Stimulated activated CD4-positive, alpha-beta T cell treated with anti-CD3 and anti-CD28 coated beads, Interleukin-12 subunit alpha, Interleukin-12 subunit beta, amount 100 ng/mL, for 4 hours (primary cell): ENCODE data around the gene ITPR3.

Source experiments
- DNase-seq: peaks from one replicate; pipeline ENCODE4 v3.0.0-alpha.2; 2020

The ITPR3 gene

DNA sequence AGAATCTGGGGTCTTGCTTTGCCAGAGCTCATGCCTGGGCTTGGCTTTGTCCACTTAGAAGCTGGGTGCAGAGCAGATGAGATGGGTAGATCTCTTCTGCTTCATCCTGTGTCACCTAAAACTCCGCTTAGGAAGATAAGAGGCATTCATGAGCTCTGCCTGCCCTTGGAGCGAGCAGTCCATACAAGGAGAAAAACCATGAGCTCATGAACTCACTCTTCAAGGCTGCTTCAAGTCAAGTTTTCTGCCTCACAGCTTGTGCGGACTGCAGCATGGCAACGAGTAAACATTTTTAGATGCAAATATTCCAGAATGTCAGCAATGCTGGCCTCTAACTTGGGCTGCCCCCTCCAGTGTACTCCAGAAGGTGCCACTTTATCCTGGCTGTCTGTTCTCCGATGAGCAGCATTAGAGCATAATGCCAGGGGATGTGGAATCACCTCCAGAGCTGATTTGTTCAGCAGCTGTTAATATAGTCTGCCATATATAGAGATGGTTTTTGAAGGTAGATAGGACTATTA, 101.0 kb downstream of the ITPR3 start:
- no peak for DNase-seq

DNA sequence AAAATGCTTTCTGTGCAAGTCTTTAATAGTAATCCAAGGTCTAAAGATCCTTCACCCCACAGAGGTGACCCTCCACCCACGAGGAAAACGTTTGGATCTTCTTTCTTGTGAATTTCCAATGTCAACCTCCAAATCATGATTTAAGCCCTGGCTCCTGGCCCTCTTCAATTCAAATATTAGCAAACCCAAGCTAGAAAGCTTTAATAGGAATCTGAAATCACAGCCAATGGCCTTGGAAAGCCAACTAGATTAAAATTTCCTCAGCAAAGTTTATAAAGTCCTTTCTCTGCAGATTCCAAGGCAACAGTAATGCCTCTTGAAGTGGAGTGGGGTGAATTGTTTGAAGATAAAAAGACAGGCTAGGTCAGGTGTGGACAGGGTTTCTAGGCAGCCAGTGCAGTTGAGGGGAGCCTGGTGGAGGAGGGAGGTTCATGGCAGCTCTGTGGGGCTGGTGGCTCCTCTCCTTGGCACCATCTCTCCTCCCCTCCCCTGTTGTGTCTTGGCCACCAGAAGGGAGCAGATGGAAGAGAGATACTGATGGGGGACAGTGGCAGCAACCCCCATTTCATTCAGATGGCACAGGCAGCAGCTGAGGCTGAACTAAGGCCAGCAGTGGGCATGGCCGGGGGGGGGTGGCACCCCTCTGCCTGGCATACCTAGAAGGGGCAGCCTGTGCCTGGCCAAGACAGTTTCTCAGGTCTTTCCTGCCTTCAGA, 102.4 kb downstream of the ITPR3 start:
- no peak for DNase-seq

DNA sequence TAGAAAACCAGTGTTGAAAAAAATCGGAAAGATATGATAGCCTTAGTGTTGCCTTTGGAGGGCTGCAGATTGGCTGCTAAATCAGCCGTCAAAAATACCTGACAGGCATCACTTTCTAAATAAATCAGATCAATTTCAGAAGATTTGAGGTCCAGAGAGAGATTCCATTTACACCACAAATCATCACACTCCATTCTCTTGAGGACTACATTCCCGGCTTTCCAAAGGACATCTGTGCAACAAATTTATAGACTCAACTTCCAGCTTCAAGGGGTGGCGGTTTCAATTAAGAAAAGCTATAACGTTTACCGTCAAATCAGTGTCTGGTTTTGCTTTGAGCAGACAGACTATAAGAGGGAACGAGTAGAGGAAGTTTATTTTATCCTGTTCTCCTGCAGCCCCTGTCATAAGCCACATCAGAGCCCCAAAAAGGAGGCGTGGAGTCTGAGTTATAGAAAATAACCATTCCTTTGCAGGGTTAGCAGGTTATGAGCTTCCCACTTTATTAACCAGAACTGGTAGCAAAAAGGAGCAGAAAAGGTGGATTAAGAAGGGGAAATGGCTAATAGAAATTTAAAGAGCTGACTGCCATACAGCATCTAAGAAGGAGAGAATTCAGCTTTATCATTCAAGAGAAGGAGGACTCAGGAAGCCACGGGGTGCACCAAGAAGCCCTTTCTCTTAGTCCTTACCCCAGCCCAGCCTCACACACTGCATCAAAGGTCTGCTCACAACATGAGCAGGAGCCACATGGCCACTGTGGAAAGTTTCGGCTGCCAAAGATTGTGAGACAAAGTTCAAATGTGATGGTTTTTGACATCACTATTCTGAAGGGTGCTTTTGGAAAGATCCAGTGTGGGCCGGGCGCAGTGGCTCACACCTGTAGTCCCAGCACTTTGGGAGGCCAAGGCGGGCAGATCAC, 103.2 kb downstream of the ITPR3 start:
- no peak for DNase-seq

DNA sequence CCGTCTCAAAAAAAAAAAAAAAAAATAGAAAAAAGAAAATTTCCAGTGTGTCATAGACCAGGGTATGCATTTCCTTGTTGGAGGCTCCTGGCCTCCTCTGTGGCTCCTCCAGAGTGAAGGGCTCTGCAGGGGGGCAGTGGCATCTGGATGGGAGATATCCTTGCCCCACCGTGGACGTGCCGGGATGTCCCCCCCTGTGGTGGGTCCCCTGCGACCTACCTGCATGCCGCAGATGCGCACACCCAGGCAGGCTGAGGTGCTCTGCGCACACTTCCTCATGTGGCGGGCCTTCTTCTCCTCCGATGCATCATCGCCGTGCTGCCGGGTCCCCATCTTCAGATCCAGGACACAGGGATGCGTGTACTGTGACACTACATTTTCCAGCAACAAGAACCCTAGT, 104.1 kb downstream of the ITPR3 start:
- DNase-seq: no peak

DNA sequence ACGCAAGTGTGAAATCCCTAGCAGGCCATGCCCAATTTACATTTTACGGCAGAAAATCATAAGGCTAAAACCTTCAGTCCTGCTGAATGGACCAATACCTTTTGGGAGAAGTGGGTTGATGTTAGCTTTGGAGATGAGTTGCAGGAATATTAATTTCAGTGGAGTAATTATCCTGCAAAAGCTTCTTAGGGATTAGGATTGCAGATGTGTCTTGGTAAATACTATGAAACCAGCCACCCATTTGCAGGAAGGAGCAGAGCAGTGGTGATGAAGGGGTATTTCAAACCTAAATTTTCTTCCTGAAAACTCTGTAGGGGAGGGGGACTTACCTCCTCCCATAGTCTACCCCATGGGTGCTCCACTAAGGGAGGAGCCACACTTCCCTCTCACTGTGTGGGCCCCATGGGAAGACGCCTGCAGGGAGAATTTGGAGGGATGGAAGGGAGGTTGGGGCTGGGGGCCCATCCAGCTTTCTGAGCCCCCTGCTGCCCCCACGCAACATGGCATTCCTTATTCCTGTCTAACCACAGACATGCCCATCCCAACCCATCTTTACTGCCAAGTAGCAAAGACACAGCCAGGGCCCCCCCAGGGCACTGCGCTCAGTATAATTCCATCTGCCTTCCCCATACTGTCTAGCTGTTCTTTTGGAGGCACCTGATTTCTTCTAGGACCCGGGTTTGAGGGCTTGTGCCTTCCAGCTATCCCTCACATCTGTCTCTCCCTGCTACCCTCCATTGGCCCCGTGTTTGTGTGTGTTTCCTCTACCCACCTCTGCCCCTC, 105.0 kb downstream of the ITPR3 start:
- no peak for DNase-seq

DNA sequence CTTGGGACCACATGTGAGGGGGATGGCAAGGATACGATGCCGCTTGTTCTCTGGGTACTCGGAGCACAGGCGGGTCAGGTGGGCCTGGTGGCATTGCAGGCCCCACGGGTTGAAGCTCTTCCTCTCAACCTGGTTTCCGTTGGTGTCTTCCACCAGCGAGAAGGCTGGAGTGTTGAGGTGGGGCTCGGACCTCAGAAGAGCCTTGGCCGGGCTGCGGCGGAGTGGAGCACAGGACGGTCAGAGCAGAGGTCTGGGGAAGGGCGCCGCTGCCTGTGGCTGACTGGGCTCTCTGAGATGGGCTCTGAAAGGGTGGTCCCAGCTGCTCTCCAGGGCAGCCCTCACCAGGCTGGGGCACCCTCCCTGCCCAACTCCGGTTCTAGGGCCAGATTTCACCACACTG, 105.6 kb downstream of the ITPR3 start:
- no peak for DNase-seq

DNA sequence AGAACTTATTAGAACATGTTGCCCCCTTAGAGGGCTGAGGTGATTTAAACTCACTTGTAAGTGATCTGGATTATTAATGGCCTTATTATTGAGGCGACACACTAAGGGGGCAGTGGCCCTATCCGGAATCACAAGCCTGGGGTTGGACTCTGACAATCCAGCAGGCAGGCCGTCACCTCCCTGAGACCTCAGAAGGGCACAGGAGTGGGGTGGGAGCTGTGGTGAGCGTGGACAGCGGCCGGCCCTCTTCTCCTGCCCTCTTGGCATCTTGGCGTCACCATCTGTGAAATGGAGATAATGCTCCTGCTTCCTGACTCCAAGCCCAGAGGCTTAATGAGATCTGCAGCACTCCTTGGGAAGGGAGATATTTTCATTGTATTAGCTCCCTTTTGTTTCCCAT, 106.0 kb downstream of the ITPR3 start:
- no peak for DNase-seq

DNA sequence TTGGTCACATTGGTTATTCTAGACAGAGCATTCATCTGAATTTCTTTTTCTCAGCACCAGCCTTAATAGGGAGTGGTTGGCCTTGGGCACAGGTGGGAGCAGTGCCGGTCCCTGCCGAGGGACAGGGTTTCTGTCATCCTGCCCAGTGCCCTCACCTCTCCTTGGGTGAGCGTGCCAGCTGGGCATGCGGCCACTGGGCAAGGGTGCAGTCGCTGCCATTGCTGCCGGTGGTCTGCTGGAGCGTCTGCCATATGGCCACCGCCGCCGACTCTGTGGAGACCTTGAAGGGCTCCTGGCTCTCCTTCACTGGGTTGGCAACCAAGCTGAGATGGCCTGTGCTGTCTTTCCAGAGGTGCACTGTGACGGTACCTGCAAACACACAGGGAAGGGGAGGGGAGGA, 106.8 kb downstream of the ITPR3 start:
- DNase-seq: no peak

DNA sequence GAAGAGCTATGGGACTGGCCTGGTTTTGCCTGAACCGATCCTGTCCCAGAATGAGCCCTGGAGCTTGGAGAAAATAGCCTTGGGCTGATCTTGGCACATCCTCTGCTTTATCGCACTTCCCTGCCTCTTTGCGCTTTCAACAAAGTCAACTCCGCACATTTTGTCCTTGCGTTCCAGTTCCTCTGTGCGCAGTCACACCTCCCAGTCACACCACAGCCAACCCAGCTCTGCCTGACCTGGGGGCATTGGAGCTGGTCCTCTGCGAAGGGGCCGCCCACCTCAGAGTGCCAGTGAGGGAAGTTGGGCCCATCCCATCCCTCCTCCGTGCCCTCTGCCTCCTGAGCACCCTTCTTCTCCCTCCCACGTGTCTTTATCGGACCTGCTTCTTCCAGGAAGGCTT, 107.3 kb downstream of the ITPR3 start:
- no peak for DNase-seq

DNA sequence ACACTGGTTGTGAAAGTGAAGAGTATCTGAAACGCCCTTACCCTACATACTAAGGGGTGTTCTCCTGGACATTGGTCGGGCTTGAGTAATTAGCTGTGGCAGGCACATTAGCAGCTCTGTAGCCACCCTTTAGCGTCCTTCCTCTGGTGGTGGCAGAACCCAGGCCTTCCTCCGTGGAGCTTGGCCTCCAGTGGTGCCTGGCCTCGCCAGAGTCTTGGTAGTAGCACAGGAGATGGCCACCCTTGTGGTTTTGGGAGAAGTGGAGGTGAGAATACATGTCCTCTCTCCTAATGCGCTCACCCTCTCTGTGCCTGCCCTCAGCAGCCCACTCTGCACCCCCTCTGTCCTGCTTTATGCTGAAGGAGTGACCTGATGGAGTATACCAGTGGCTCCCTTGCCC, 107.9 kb downstream of the ITPR3 start:
- no peak for DNase-seq

DNA sequence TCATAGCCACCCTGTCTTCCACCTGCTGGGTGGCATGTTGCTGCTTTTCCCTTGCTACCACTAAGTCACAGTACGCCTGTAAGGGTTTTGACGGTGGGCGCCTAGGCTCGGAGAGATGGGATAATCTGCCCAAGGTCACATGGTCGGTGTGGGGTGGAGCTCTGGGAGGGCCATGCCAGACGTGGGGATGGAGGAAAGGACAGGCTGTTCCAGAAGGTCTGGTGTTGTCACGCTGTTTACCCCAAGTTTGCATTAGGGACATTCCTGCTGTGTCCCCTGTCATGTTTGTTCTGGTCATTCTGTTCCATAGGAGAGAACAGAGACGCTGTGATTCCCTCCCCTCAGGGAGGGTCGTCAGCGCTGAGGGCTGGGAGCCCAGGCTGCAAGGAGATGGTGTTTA, 109.5 kb downstream of the ITPR3 start:
- no peak for DNase-seq

DNA sequence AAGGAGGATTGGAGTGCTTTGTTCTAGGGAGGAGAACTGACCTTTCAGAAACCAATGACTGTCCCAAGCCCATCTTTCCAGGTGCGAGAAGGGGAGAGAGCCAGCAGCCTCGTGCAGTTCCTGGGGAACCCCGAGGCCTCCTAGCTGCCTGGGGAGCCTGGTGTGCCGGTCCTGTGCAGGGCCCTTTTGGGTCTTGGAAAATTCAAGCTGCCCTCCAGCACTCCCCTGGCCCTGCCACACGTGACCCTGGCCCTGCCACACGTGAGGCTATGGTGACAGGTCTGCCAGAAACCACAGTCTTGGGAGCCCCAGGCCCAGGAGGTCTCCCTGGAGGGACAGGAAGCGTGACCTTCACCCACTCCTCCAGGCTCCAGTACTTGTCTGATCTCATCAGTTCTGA, 109.9 kb downstream of the ITPR3 start:
- no peak for DNase-seq

DNA sequence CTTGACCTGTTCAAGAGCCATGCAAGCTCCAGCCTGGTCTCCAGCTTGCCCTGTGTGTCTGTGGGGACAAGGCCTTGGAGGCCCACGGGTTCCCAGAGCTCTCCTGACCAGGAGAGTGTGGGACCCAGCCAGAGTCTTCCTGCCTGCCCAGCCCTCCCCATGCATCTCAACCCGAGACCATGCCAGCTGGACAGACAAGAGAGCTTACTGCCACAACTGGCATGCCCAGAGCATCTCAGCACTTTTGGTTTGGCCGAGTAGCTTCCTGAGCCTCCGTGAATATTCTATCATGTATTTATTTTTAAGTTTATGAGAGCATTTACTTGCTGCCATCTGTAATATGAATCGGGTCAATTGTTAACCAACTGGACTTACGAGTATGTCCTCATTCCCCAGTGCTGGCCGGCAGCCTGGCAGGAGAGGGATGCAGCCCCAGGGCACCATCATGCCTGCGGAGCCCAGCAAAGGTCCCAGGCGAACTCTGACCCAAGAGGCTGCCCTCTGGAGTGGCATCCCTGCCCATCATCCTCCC, 110.7 kb downstream of the ITPR3 start:
- no peak for DNase-seq

DNA sequence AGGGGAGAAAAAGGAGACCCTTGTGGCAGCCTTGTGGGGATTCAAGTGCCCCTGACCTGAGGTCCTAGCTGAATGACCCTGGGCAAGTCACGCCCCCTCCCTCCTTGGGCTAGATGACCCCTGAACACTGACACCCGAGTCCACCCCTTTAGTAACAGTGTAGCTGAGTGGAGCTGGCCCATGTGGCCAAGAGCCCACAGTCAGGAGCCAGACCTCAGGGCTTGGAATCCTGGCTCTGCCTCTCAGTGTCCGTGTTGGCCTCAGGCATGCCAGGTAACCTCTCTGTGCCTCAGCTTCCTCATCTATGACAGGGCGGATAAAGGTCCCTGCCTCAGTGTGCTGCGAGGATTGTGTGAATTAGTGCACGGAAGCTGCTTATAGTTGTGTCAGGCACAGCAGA, 111.3 kb downstream of the ITPR3 start:
- no peak for DNase-seq

DNA sequence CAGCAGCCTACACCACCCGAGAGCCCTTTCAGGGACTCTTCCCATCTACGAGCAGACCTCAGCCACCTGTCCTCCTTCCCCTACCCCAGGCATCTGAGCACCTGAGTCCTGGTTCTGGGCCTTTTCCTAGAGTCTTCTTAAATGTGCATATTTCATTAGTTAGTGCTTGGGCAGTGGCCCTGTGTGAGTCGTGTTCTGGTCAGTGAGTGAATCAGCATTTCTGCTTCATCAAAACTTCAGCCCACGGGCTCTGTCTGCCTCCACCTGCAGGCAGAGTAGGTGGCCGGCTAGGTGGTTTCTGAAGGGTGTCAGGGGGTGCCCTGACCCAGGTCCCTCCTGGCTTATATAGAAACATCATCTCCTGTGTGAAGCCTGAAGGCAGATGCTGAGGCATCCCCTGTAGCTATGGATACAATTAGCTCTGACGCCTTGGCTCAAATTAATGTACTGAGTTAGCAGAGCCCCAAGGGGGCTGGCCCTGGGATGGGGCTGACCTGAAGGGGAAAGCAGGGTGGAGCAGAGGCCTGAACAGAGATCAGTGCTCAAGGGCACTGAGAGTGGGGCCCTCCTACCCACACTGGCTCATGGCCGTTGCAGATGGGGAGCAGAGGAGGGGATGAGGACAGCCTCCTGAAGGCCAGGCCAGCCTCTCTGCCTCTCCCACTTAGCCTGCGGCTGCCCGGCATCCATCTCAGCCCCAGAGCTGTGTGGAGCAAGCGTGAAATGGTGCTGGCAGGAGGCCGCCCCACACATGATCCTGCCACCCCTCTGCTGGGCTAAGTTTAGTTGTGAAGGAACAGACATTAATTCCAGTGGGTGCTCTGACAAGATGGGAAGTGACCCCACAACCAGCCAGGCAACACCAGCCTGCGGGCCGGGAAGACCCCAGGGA, 111.9 kb downstream of the ITPR3 start:
- no peak for DNase-seq

DNA sequence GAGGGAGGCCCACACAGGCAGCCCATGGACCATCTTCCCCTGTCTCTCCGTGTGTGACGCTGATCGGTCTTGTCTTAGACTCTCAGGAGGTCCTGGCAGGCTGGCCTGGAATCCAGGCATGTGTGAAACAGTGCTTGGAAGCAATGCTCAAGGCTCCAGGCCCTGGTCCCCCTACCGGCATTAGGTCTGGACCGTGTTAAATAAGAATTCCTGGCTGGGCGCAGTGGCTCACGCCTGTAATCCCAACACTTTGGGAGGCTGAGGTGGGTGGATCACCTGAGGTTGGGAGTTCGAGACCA, 112.5 kb downstream of the ITPR3 start:
- DNase-seq: no peak

DNA sequence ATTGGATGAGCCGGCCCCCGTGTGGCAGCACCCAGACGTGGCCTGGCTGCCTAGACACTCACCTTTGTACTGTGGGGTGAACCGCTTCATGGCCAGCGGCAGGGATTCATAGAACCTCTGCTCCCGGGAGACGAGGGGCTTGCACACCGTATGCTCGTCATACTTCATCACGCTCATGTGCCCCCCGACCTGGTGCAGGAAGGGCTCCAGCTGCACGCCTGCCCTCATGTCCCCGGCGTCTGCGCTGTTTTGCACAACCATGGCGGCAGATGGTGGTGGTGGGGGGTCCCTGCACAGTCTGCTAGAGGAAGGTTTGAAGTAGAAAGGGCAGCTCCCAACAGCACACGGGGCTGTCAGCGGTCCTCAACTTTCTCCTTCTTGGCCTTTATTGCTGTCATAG, 114.1 kb downstream of the ITPR3 start:
- no peak for DNase-seq

DNA sequence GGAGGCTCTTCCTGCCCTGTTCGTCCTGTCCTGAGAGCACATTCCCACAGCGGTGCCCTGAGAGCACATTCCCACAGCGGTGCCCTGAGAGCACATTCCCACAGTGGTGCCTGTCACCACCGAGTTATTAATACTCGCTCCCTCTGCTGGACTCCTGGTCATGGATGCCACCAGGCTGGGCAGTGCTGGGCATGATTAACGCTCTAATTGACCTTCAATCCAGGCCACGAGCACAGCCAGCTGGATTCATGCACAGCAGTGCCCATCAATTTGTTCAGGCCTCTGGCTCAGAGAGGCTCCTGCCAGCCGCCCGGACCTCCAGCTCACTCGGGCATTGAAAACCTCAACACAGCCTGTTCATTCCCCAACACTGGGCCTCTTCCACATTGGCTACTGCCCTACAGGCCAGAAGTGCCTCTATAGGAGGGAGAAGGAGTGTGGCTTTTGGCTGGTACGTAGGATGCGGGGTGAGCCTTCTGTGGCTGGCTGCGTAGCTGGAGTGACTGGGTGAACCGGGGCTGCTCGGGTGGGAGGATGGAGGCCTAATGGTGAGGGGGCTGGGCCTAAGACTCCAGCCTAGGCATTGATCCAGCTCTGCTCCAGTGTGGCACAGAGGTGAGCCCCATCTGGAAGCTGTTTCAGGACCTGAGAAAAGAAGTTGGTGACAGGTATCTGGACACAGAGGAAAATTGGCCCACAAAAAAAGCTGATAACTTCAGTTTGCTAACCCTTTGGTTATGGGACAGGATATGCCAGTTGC, 116.3 kb downstream of the ITPR3 start:
- no peak for DNase-seq

DNA sequence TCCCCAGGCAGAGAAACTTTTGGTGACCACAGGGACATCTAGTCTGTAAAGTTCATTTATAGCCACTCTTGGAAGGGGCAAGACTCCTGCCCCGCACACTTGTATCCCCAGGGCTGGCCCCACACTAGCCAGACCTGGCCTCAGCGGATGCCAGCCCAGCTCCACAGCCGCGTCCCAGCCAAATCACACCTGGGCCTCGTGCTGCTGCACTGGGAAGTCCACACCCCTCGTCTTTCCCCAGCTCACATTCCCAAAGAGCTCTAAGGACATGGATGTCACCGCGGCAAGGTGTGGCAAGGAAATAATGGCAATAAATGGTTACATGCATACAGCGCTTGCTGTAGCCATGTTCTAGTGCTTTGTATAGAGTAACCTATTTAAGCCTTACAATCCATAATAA, 117.0 kb downstream of the ITPR3 start:
- no peak for DNase-seq

DNA sequence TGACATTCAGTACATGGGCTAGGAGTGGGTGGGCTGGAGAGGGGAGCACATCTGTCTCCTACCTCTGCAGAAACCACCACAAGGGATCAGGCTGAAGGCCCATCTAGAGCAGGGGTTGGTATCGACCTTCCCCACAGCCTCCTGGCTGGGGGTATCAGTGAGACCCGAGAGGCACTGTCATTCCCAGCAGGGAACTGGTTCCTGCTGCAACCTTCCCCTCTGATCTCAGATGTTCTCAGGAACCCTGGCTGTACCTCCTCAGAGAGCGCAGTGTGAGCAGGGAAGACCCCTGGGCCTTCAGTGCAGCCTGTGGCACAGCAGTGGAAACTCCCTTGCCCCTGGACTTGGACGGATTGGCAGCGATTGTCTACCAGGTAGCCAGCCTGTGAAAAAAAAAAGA, 117.8 kb downstream of the ITPR3 start:
- DNase-seq: no peak

DNA sequence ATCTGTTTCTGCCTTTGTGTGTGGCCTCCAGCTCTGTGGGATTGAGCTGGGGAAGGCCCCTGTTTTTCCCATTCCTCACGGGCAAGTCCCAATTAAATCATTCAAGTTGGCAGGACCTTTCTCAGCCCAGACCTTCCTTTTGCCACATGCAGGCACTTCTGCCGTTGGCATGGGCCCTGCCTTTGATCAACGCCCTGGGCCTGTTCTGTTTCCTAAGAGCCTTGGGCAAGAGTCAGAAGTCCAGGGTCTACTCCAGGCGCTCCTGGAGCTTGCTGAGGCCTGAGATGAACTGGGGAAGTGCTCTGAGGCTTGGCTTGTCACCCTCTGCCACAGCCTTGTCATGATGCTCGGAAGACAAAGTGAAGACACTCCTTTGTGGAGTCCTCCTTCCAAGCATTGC, 118.4 kb downstream of the ITPR3 start:
- no peak for DNase-seq

DNA sequence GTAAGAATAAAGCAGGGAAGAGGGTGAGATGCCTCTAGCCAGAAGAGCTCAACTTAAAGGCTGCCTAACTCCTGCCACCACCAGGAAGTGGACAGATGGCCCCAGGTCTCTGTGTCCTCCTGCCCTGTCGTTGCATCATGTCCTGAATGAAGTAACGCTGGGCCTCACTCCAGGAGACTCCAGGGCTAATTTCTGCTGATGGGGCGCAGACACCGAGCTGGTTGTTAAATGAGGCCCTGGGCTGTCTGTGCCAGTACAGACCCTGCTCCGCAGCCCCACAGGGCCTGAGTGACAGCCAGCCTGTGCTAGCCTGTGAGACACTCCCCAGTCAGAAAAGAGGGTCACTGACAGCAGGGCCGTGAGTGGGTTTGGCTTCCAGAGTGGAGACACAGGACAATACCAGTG, 119.1 kb downstream of the ITPR3 start:
- DNase-seq: no peak
